Measurements from ENCODE around the gene SGK1.

SGK1 gene

DNA sequence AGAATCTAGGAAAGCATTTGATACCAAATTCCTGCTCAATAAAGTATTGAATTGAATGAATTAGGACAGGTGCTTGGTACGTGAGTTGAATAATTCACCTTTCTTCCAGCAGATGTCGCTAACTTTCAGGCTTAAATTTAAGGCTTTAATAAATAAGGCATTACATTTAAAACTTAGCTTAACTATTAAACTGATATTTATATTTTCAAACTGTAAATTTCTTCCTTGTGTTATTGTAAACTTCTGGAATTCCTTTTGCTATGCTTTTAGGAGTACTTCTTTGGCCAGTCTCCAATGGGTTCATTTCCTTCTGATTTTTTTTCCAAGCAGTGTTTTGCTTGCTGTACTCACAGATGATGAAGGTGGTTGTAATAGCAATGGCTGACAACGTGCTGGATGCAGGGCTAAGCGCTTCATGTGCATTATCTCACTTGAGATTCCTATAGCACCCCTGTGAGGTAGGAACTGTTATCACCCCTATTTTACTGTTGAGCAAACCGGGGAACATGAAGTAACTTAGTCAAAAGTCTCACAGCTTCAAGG lies 194.2 kb downstream of the SGK1 start:
- DNase-seq (ENCODE audit: low read depth) = no peak

DNA sequence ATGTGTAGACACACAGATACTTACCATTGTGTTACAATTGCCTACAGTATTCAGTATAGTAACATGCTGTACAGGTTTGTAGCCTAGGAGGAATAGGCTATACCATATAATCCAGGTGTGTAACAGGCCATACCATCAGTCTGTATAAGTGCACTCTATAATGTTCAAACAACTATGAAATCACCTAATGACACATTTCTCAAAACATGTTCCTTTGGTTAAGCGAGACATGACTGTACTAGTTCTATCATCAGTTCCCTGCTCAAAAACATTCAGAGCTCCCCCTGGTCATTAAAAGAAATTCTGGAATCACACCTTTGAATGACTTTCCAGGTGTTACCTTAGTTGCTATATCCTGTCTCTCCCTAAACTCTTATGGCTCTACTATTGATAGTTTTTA lies 195.1 kb downstream of the SGK1 start:
- no peak for DNase-seq (ENCODE audit: low read depth)

DNA sequence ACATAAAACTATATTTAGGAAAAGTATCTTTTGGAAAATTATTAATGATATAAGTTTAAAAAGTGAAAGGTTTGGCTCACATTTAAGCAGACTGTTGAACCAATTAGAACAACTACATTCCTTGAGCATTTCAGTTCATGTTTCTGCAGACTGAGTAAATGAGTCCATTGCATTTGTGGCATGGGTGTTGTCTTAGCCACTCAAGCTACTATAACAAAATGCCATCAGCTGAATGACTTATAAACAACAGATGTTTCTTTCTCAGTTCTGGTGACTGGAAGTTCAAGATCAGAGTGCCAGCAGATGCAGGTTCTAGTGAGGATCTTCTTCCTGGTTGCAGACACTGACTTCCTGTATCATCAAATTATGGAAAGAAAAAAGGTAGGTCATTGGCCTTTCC lies 198.4 kb downstream of the SGK1 start:
- no peak for DNase-seq (ENCODE audit: low read depth)

Data from activated T-cell treated with anti-CD3 and anti-CD28 coated beads for 24 hours (primary cell).